Activated naive CD4-positive, alpha-beta T cell treated with anti-CD3 and anti-CD28 coated beads, Interleukin-2, amount 10 ng/mL, durations not matched to agents 7 days and 5 days (primary cell): ENCODE data around the gene FMN2.
"Not testable (repeated sequence)": the region's sequence is repeated elsewhere in the genome, so short reads cannot be mapped to it uniquely, and the experiment has no call there.

ENCODE experiments used
- CTCF ChIA-PET: fragments of 350-600 bp; sonication (Branson Sonifier 250); formaldehyde crosslinking; loops from one replicate; lab custom pipeline; 2021; ENCODE audit warnings: antibody characterized with exemption; lab: Charles Lee
- DNase-seq: peaks from one replicate; pipeline ENCODE4 v3.0.0-alpha.2; 2020
- H3K27ac Mint-ChIP-seq: one replicate; pipeline ENCODE4 v1.8.0; 2021; ENCODE audit warnings: mild to moderate bottlenecking, moderate library complexity, mixed read lengths
- H3K27me3 Mint-ChIP-seq: one replicate; pipeline ENCODE4 v1.8.0; 2021; ENCODE audit warnings: mild to moderate bottlenecking, mixed read lengths
- H3K36me3 Mint-ChIP-seq: one replicate; pipeline ENCODE4 v1.8.0; 2021; ENCODE audit warnings: mixed read lengths
- H3K4me1 Mint-ChIP-seq: one replicate; pipeline ENCODE4 v1.8.0; 2021; ENCODE audit warnings: mixed read lengths
- H3K4me3 Mint-ChIP-seq: one replicate; pipeline ENCODE4 v1.8.0; 2021; ENCODE audit warnings: mild to moderate bottlenecking, moderate library complexity, mixed read lengths
- H3K9me3 Mint-ChIP-seq: one replicate; pipeline ENCODE4 v1.8.0; 2021; ENCODE audit warnings: mixed read lengths

Gene FMN2

DNA sequence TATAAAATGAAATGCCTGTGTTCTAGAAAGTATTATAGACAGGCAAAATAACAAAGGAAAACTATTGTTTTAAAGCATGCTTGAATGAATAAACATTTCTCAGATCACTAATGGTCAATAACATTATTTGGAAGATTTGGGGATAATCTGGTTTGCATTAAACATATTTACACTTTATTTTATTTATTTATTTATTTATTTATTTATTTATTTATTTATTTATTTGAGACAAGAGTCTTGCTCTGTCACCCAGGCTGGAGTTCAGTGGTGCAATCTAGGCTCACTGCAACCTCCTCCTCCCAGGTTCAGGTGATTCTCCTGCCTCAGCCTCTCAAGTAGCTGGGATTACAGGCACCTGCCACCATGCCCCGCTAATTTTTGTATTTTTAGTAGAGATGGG, 236.7 kb downstream of the FMN2 start:
- DNase-seq, H3K4me3 Mint-ChIP-seq, H3K9me3 Mint-ChIP-seq: not testable (repeated sequence)

DNA sequence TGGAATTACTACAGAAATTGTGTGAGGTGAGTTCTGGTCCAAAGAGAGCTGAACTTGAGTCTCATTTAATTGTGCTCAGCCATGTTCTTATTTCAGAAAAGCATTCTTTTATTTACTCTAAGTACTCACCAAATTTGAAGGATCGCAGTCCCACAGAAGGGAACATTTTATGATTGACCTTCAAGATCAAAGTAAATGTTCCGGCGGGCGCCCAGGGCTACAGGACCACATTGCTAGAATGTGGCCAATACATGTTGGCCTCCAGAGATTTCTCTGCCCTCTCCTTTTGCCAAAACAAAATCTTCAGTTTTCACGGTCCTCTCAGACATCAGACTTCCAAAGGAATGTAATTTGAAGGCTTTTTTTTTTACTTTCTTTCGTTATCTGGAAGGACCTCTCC, 237.8 kb downstream of the FMN2 start:
- Mint-ChIP-seq H3K9me3 (no peaks in the 10 kb centered on the region), H3K4me3 (no peak overlapping the region), H3K27ac (no peak overlapping the region), H3K27me3 (no peaks in the 10 kb centered on the region), H3K36me3 (no peaks in the 10 kb centered on the region), H3K4me1 (no peaks in the 10 kb centered on the region)
- DNase-seq: no peak
- CTCF ChIA-PET: no interaction called here

More for the DNA sequence above, 236.7 kb downstream of the FMN2 start:
- H3K4me1 Mint-ChIP-seq, H3K27ac Mint-ChIP-seq, H3K36me3 Mint-ChIP-seq, H3K27me3 Mint-ChIP-seq, CTCF ChIA-PET: not testable (repeated sequence)

- no peak for DNase-seq
- H3K27ac Mint-ChIP-seq: no peak overlapping the region
- H3K4me1 Mint-ChIP-seq: no peaks in the 10 kb centered on the region
- no peak overlapping the region for H3K4me3 Mint-ChIP-seq
- CTCF ChIA-PET: no interaction called here
- no peaks in the 10 kb centered on the region for H3K27me3 Mint-ChIP-seq
- H3K36me3 Mint-ChIP-seq: no peaks in the 10 kb centered on the region
- no peaks in the 10 kb centered on the region for H3K9me3 Mint-ChIP-seq
Observed at GRCh38 chr1:240332672-240333071, 241.0 kb downstream of the FMN2 start.

GRCh38 chr1:240337781-240338180, 246.1 kb downstream of the FMN2 start:
- H3K27ac Mint-ChIP-seq: no peak overlapping the region

DNA sequence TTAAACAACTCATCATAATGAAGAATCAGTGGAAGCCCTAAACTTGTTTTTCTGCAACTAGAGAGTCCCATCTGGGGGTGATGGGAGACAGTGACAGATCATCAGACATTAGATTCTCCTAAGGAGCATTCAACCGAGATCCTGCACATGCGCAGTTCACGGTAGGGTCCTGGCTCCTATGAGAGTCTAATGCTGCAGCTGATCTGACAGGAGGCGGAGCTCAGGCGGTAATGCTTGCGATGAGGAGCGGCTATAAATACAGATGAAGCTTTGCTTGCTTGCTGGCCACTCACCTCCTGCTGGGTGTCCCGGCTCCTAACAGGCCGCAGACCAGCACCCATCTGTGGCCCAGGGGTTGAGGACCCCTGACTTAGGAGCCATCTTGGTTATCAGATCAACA, 247.2 kb downstream of the FMN2 start:
- DNase-seq: no peak
- Mint-ChIP-seq H3K4me3 (no peak overlapping the region), H3K27me3 (no peaks in the 10 kb centered on the region), H3K27ac (no peak overlapping the region), H3K9me3 (no peaks in the 10 kb centered on the region), H3K4me1 (no peaks in the 10 kb centered on the region), H3K36me3 (no peaks in the 10 kb centered on the region)
- CTCF ChIA-PET: no interaction called here

More at GRCh38 chr1:240337781-240338180, 246.1 kb downstream of the FMN2 start:
- no peaks in the 10 kb centered on the region for H3K27me3 Mint-ChIP-seq
- no peak overlapping the region for H3K4me3 Mint-ChIP-seq
- H3K36me3 Mint-ChIP-seq: no peaks in the 10 kb centered on the region
- H3K4me1 Mint-ChIP-seq: no peaks in the 10 kb centered on the region
- CTCF ChIA-PET: no interaction called here
- no peaks in the 10 kb centered on the region for H3K9me3 Mint-ChIP-seq
- DNase-seq: no peak

GRCh38 chr1:240341365-240342250, 249.9 kb downstream of the FMN2 start:
- DNase-seq: no peak
- Mint-ChIP-seq H3K4me3 (no peak overlapping the region), H3K27ac (no peak overlapping the region), H3K4me1 (no peaks in the 10 kb centered on the region), H3K27me3 (no peaks in the 10 kb centered on the region), H3K9me3 (peaks cover 2% of the 10 kb centered on the region), H3K36me3 (no peaks in the 10 kb centered on the region)
- CTCF ChIA-PET: no interaction called here

DNA sequence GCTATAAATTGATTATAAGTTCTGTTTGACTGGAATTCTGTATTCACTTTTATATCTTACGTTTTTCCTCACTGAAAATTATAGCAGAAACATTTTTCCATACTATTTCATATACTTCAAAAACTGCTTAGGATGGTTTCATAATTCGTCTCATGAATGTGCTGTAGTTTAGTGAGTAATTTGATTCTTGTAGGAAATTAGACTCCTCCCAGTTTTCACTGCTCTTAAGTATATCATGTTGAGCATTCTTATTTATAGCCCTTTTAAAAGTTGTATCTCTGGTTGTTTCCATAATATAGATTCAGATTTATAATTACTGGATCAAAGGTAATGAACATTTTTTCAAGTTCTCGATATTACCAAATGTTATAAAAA, 250.6 kb downstream of the FMN2 start:
- no peak for DNase-seq
- Mint-ChIP-seq H3K4me1 (no peaks in the 10 kb centered on the region), H3K9me3 (peaks cover 2% of the 10 kb centered on the region), H3K36me3 (no peaks in the 10 kb centered on the region), H3K4me3 (no peak overlapping the region), H3K27me3 (no peaks in the 10 kb centered on the region), H3K27ac (no peak overlapping the region)
- CTCF ChIA-PET: interaction anchor here (0.6 kb wide), 1 partner anchor 151 kb away, joined by 3 read pairs; no protein-coding TSS in a partner anchor

DNA sequence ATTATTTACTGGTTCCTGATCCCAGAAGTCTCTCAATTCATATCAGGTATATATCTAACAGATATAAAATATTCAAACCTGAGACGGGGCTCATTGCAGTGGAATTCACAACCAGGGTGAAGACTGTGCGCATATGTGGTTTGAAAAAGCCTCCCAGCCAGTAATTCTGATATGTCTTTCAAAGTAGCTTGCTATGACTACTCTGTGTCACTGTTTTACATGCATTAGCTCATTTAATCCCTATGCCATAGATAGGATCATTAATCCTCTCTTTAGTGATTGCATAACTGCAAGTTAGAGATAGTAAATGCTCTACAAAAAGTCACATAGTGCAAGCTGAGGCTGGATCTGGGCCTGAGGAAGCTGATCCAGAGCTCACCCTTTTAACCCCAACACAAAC, 251.4 kb downstream of the FMN2 start:
- Mint-ChIP-seq H3K36me3 (no peaks in the 10 kb centered on the region), H3K4me3 (no peak overlapping the region), H3K9me3 (peaks cover 5% of the 10 kb centered on the region), H3K4me1 (no peaks in the 10 kb centered on the region), H3K27me3 (no peaks in the 10 kb centered on the region), H3K27ac (no peak overlapping the region)
- DNase-seq: no peak
- CTCF ChIA-PET: no interaction called here

- H3K27ac Mint-ChIP-seq: no peak overlapping the region
- CTCF ChIA-PET: no interaction called here
- H3K27me3 Mint-ChIP-seq: no peaks in the 10 kb centered on the region
- H3K4me1 Mint-ChIP-seq: no peaks in the 10 kb centered on the region
- DNase-seq: no peak
- no peaks in the 10 kb centered on the region for H3K36me3 Mint-ChIP-seq
- peaks cover 5% of the 10 kb centered on the region for H3K9me3 Mint-ChIP-seq
- no peak overlapping the region for H3K4me3 Mint-ChIP-seq
Observed at GRCh38 chr1:240343966-240344365, 252.3 kb downstream of the FMN2 start.

DNA sequence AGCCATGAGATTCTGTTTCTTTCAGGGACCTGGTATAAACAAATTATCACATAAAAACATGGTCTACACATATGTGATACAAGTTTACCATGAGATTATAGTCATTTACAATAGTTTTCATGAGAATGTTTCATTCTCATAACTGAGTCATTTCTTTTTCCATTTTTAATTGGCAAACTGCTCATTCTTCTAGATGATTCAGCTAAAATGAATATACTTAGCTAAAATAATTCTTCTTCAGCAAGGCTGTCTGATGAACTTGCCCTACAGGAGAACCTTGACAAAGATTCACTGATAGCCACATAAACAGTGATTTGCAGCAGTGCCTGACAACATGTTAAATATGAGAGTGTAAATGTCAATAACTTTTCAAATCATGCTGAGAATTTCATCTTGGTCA, 253.2 kb downstream of the FMN2 start:
- CTCF ChIA-PET: no interaction called here
- Mint-ChIP-seq H3K36me3 (no peaks in the 10 kb centered on the region), H3K27ac (no peak overlapping the region), H3K4me1 (no peaks in the 10 kb centered on the region), H3K9me3 (peaks cover 5% of the 10 kb centered on the region), H3K4me3 (no peak overlapping the region), H3K27me3 (no peaks in the 10 kb centered on the region)
- no peak for DNase-seq

DNA sequence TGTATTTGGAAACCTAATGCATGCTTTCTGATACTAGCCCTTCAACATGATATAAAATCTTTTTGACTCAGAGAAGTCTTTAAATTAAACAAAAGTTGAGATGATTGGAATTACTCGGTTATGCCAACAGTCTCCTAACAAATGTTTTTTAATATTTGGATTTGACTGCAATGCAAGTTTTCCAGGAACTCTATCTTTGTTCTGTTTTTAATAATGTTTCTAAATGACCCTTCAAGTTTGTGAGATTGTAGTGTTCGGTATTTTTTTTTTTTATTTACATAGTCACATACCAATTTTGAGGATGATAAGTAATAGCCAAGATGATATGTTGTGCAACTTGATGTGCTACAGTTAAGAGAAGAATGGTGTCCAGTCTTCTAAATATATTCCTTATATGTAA, 258.0 kb downstream of the FMN2 start:
- Mint-ChIP-seq H3K27ac (no peak overlapping the region), H3K4me1 (no peaks in the 10 kb centered on the region), H3K36me3 (no peaks in the 10 kb centered on the region), H3K9me3 (peaks cover 11% of the 10 kb centered on the region), H3K27me3 (no peaks in the 10 kb centered on the region), H3K4me3 (no peak overlapping the region)
- CTCF ChIA-PET: no interaction called here
- DNase-seq: no peak

- CTCF ChIA-PET: no interaction called here
- Mint-ChIP-seq H3K27me3 (no peaks in the 10 kb centered on the region), H3K27ac (no peak overlapping the region), H3K4me3 (no peak overlapping the region), H3K36me3 (no peaks in the 10 kb centered on the region), H3K9me3 (peaks cover 11% of the 10 kb centered on the region), H3K4me1 (no peaks in the 10 kb centered on the region)
- DNase-seq: no peak
Observed at GRCh38 chr1:240350910-240351331, 259.2 kb downstream of the FMN2 start.

DNA sequence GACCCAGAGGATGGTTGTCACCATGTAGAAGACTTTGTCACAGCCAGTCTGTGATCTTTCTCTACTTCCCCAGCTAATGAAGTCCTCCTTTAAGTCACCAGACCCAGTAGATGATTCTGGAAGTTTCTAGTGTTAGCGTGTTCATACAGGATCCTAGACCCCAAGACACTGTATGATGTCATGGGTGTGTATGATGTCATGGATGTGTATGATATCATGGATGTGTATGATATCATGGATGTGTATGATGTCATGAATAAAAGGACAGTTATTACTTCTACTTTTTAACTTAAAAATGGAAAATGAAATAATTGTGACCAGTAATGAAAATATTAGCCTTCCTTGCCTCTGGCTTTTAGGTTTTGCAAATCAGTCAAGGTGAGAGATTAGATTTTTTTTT, 260.0 kb downstream of the FMN2 start:
- Mint-ChIP-seq H3K27ac (no peak overlapping the region), H3K9me3 (peaks cover 9% of the 10 kb centered on the region), H3K36me3 (no peaks in the 10 kb centered on the region), H3K27me3 (no peaks in the 10 kb centered on the region), H3K4me1 (no peaks in the 10 kb centered on the region), H3K4me3 (no peak overlapping the region)
- no peak for DNase-seq
- CTCF ChIA-PET: no interaction called here

DNA sequence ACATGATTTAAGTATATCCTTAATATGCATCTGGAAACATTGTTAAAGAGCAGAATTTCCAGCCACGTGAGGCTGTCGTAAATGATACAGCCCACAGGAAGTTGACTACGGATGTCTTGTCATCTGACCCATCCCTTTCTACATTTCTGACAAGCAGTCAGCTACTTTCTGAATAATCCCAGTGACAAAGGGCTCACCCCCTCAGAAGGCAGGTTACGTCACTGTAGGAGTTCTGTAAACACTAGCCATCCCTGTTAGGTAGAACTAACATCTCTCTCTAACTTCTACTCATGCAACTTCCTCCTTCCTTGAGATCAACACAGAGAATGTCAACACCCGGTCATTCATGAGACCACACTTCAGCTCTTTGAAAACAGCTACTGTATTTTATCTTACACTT, 261.1 kb downstream of the FMN2 start:
- no peaks in the 10 kb centered on the region for H3K27me3 Mint-ChIP-seq
- no peak overlapping the region for H3K4me3 Mint-ChIP-seq
- no peak overlapping the region for H3K27ac Mint-ChIP-seq
- no peaks in the 10 kb centered on the region for H3K36me3 Mint-ChIP-seq
- CTCF ChIA-PET: no interaction called here
- H3K4me1 Mint-ChIP-seq: no peaks in the 10 kb centered on the region
- no peak for DNase-seq
- peaks cover 5% of the 10 kb centered on the region for H3K9me3 Mint-ChIP-seq

DNA sequence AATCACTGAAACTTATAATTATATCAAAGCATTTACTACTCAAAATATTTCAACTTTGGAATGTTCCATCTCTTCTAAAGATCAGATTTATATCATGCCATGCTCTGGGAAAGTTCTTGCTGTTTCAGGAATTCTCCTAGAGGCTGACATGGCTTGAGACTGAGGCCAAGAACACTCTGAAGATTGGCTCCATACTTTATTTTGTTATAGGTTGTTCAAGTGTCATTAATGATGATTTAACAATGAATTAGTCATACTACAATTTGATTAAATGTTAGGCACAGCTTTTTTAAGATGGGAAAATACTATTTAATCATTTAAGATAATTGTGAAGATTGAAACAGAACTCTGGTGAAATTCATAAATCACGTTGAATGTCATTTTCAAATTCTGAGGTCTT, 264.9 kb downstream of the FMN2 start:
- Mint-ChIP-seq H3K27me3 (no peaks in the 10 kb centered on the region), H3K4me1 (no peaks in the 10 kb centered on the region), H3K36me3 (no peaks in the 10 kb centered on the region), H3K9me3 (peaks cover 11% of the 10 kb centered on the region), H3K4me3 (no peak overlapping the region), H3K27ac (no peak overlapping the region)
- CTCF ChIA-PET: no interaction called here
- no peak for DNase-seq
